ENCODE data around the gene LVRN.

The LVRN gene

DNA sequence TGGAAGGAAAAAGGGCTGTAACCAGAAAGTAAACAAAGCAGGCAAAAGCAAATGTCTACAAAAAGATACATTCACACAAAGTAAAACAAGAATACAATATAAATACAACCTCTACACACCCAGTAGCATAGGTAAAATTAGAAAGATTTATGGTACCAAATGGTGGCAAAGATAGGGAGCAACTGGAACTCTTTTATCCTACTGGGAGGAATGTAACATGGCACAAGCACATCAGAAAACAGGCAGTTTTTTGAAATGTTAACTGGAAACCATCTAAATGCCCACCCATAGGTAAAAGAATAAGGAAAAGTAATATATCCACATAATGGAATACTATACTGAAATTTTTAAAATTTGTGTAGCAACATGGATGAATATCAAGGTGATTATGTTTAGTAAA is 61.3 kb downstream of the LVRN start:
- no peak for DNase-seq

- no peak for DNase-seq
Observed at GRCh38 chr5:116025866-116026265, 63.6 kb downstream of the LVRN start.

DNA sequence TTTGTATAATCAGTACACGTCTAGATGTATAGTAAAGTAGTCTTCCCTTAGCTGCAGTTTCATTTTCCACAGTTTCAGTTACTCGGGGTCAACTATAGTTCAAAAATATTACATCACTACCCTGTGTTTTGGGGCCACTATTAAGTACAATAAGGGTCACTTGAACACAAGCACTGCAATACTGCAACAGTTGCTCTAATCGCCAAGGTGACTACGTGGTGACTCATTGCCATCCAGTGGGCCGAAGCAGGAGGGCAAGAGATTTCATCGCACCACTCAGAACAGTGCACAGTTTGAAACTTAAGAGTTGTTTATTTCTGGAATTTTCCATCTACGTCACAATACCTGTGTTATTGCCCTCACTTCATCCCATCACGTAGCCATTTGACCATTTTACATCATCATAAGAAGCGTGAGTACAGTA is 69.8 kb downstream of the LVRN start, which contains the start of gene ARL14EPL:
Gene ARL14EPL (plus strand): TSS at position 379 of the 424 bp plus-strand sequence. CDS start 18,994 bp downstream, outside the sequence.
- DNase-seq = peak; percentile 71

- DNase-seq = no peak
Observed at GRCh38 chr5:116032991-116033390, 70.7 kb downstream of the LVRN start.

DNA sequence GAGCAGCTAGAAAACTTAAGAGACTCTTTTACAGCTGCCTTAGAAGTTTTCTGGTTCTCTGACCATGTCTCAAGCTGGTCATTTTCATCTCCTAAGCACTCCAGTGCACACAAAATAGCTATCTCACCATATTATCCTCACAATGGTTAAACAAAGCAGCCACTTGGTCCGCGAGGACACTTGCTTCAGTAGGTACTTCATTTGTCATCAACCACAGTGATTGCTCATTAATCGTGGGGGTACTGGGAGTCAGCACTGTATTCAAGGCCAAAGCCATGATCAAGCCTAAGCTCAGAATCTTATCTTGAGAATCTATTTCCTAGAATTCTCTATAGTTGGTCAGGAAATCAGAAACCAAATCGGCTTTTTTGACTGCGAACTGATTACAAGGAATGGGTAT is 72.8 kb downstream of the LVRN start:
- DNase-seq = no peak

GRCh38 chr5:116037236-116037822 is 75.1 kb downstream of the LVRN start:
- no peak for DNase-seq

GRCh38 chr5:116038817-116039216 is 76.5 kb downstream of the LVRN start:
- DNase-seq = no peak

- no peak for DNase-seq
Observed at GRCh38 chr5:116042375-116042774, 80.1 kb downstream of the LVRN start.

GRCh38 chr5:116044073-116044472 is 81.8 kb downstream of the LVRN start:
- no peak for DNase-seq

DNA sequence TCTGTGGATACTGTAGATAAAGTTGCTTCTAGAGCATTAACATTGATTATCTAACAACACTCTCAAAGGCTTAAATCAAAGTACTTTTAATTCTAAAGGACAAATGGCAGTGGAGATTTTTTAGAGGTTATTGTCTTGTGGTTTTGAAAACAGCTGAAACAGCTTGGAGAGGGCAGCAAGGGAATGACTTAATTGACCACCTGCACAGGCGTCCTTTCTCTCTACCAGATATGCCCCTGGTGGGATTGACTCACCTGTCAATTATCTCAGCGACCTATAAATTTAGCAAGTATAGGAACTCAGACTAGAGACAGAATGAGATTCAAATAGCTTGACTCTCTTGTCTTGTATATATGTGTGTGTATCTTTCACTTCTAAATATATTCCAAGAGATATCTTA is 83.5 kb downstream of the LVRN start:
- DNase-seq = no peak

- DNase-seq = no peak
Observed at GRCh38 chr5:116046261-116046660, 84.0 kb downstream of the LVRN start.

DNA sequence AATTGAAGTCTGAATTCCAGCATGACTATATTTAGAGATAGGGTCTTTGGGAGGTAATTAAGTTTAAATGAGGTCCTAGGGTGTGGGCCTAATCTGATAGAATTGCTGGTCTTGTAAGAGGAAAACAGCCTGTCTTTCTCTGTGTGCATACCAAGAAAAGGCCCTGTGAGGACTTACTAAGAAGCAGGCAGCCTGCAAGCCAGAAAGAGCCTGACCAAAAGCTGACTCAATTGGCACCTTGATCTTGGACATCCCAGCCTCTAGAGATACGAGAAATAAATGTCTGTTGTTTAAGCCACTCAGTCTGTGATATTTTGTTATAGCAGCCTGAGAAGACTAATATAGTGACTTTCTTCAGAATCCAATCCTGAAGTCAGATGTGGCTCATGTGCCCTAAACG is 84.5 kb downstream of the LVRN start:
- DNase-seq = no peak

DNA sequence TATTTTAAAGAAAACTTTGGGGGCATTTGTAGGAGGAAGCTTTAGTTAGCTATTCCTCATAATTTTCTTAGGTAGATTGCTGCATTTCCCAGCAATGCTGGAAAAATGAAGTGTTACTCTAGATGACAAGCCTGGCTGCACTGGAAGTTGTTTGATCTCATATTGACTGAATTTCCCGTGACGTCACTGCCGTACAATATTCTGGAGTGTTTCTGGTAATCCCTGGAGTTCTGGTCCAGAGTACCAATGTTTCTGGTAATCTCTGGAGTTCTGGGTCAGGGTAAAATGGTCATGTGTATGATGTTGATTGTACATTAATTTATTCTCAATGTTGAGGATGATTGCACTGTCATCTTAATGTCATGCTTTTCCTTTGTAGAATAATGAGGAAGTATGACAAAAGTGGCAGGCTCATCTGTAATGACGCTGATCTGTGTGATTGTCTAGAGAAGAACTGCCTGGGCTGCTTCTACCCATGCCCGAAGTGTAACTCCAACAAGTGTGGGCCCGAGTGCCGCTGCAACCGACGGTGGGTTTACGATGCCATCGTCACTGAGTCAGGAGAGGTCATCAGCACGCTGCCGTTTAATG is 96.2 kb downstream of the LVRN start:
- DNase-seq = no peak

GRCh38 chr5:116062352-116062751 is 100.1 kb downstream of the LVRN start:
- DNase-seq = no peak

DNA sequence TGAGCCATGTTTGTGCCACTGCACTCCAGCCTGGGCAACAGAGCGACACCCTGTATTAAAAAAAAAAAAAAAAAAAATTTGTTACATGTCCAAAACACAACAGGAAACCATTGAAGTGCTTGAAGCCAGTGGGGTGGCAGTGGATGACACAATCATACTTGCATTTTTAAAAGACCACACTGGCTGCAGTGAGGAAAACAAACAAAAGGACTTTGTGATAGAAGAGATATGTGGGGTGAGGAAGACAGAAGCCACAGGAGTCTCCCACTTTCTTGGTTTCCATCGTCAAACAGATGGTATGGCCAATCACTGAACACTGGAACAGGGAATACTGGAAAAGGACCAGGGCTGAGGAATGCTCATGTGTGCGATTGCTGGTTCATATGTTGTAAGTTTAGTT is 101.7 kb downstream of the LVRN start:
- no peak for DNase-seq

DNA sequence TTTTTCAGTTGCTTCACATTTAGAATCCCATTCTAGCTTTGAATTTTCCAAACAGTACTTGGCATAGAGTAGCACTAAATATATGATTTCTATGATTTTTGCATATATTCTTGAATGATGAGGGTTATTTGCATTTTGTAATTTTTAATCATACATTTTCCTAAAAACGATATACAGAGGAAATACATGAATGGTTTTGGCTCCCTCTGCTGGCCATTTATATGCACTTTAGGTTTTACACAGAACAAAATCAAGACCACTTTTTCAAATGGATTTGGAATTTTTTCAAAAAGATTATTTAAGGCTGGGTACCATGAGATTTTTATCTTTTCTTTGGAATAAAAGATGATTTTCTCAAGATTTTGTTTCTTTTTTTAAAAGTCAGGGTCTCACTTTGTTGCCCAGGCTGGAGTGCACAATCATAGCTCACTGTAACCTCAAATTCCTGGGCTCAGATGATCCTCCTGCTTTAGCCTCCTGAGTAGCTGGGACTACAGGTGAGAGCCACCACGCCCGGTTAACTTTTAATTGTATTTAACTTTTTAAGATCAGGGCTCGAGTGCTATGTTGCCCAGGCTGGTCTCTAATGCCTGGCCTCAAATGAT is 105.9 kb downstream of the LVRN start:
- peak; percentile 55 for DNase-seq

- no peak for DNase-seq
Observed at GRCh38 chr5:116071211-116071610, 108.9 kb downstream of the LVRN start.

- no peak for DNase-seq
Observed at GRCh38 chr5:116075191-116075831, 113.0 kb downstream of the LVRN start.

DNA sequence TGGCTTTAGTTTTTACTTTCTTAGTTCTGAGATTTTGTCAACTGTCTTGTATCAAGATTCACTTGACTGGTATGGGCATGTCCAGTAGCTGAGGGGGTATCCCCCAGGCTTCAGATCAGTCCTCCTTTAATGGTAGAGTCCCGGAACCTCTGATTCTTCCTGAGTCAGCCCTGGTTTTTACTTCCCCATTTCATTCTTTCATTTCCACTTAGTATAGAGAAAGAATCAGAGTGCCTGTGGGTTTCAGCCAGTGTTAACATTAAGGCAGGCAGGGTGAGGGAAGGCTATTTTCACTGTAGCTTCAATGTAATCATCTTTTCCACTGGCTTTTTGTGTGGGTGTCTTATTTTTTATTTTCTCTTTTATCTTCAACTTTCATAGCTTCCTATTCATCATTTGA is 114.2 kb downstream of the LVRN start:
- no peak for DNase-seq
